GM23338 (cell line): Measurements from ENCODE around the gene IFIT5. TPM values are rescaled to one million over a fixed set of nuclear protein-coding genes. Genes with fewer than 3 reads are reported as not detected.

ENCODE experiments used
- ATAC-seq: fragments of 200-7000 bp; cut with Tn5 transposase; 3 replicates; pipeline ENCODE4 v1.9.1; 2020
- DNase-seq: peaks from one replicate; pipeline ENCODE4 v3.0.0-alpha.2; 2015; ENCODE audit warnings: low spot score
- H2AFZ ChIP-seq: fragments of 200-600 bp; sonication (generic); 2 replicates; pipeline ENCODE4 v1.8.0; 2016; ENCODE audit warnings: antibody characterized with exemption, mild to moderate bottlenecking, moderate library complexity
- H3F3A ChIP-seq: fragments of 200-600 bp; sonication (generic); replicated peaks from 2 replicates; pipeline ENCODE4 v1.8.0; 2017; ENCODE audit warnings: antibody characterized with exemption, mixed run types, low read depth
- H3K27ac ChIP-seq: fragments of 200-600 bp; sonication (generic); 2 replicates; pipeline ENCODE4 v1.6.1; 2016; ENCODE audit warnings: low read depth
- H3K27me3 ChIP-seq: fragments of 200-600 bp; sonication (generic); 2 replicates; pipeline ENCODE4 v1.8.0; 2016; ENCODE audit warnings: mild to moderate bottlenecking, mixed run types, moderate library complexity; ENCODE audit not compliant: insufficient read depth
- H3K36me3 ChIP-seq: fragments of 200-600 bp; sonication (generic); 2 replicates; pipeline ENCODE4 v1.8.0; 2016; ENCODE audit warnings: mild to moderate bottlenecking; ENCODE audit not compliant: insufficient read depth
- H3K4me1 ChIP-seq: fragments of 200-600 bp; sonication (generic); 2 replicates; pipeline ENCODE4 v1.8.0; 2016; ENCODE audit warnings: mild to moderate bottlenecking, moderate library complexity; ENCODE audit not compliant: insufficient read depth
- H3K4me2 ChIP-seq: fragments of 200-600 bp; sonication (generic); 2 replicates; pipeline ENCODE4 v1.7.1; 2017; ENCODE audit warnings: mixed run types
- H3K4me3 ChIP-seq: fragments of 200-600 bp; sonication (generic); 2 replicates; pipeline ENCODE4 v1.6.1; 2016; ENCODE audit warnings: mixed run types
- H3K79me2 ChIP-seq: fragments of 200-600 bp; sonication (generic); replicated peaks from 2 replicates; pipeline ENCODE4 v1.8.0; 2017; ENCODE audit warnings: mild to moderate bottlenecking; ENCODE audit not compliant: insufficient read depth
- H3K9me2 ChIP-seq: fragments of 200-600 bp; sonication (generic); 2 replicates; pipeline ENCODE4 v1.8.0; 2017; ENCODE audit not compliant: insufficient read depth
- H4K20me1 ChIP-seq: fragments of 200-600 bp; sonication (generic); replicated peaks from 2 replicates; pipeline ENCODE4 v1.8.0; 2017; ENCODE audit warnings: mild to moderate bottlenecking; ENCODE audit not compliant: insufficient read depth
- H3K27ac Mint-ChIP-seq: 2 replicates; pipeline ENCODE4 v1.8.0; 2020; ENCODE audit warnings: inconsistent platforms, mild to moderate bottlenecking, moderate library complexity, mixed read lengths
- H3K27me3 Mint-ChIP-seq: 3 replicates; pipeline ENCODE4 v1.8.0; 2022; ENCODE audit warnings: low read depth, mild to moderate bottlenecking, moderate library complexity, mixed read lengths, inconsistent platforms; ENCODE audit not compliant: insufficient read depth, poor library complexity
- H3K36me3 Mint-ChIP-seq: 3 replicates; pipeline ENCODE4 v1.8.0; 2021; ENCODE audit warnings: low read depth, mild to moderate bottlenecking, inconsistent platforms, moderate library complexity, mixed read lengths
- H3K4me1 Mint-ChIP-seq: 3 replicates; pipeline ENCODE4 v1.8.0; 2020; ENCODE audit warnings: mild to moderate bottlenecking, inconsistent platforms, mixed read lengths
- H3K4me3 Mint-ChIP-seq: 3 replicates; pipeline ENCODE4 v1.8.0; 2021; ENCODE audit warnings: moderate library complexity, mild to moderate bottlenecking, inconsistent platforms, mixed read lengths
- H3K9me3 Mint-ChIP-seq: 3 replicates; pipeline ENCODE4 v1.8.0; 2020; ENCODE audit warnings: moderate library complexity, mild to moderate bottlenecking, inconsistent platforms, mixed read lengths
- CREB1 ChIP-seq: fragments of 250-450 bp; sonication (Bioruptor Pico); IDR thresholded peaks from 2 replicates; pipeline ENCODE4 v1.5.0; 2020; ENCODE audit warnings: low read depth, mild to moderate bottlenecking, moderate library complexity
- EZH2phosphoT487 ChIP-seq: fragments of 200-600 bp; sonication (generic); IDR thresholded peaks from one replicate; pipeline ENCODE4 v1.8.1; 2018; ENCODE audit warnings: antibody characterized with exemption; ENCODE audit not compliant: unreplicated experiment
- NANOG ChIP-seq: IDR thresholded peaks from 2 replicates; pipeline ENCODE4 v1.6.1; 2016; ENCODE audit warnings: antibody characterized with exemption, borderline replicate concordance
- STAT1 ChIP-seq: IDR thresholded peaks from one replicate; pipeline ENCODE4 v1.6.1; 2016; ENCODE audit warnings: antibody characterized with exemption; ENCODE audit not compliant: unreplicated experiment
- ZNF114 ChIP-seq: fragments of 250-450 bp; sonication (Bioruptor Pico); IDR thresholded peaks from 2 replicates; pipeline ENCODE4 v1.5.0; 2020; ENCODE audit warnings: mild to moderate bottlenecking, moderate library complexity
- ZNF331 ChIP-seq: fragments of 250-450 bp; sonication (Bioruptor Pico); IDR thresholded peaks from 2 replicates; pipeline ENCODE4 v1.5.0; 2020; ENCODE audit warnings: low read depth, mild to moderate bottlenecking, moderate library complexity
- polyA plus RNA-seq: library from polyadenylated mRNA; unstranded; fragments of >200 nt; fragmentation: Nextera tagmentation; extraction: Ambion mirVana; gene quantifications from 2 replicates; pipeline ENCODE4 v1.2.1, GENCODE V29; 2016
- total RNA-seq: library from RNA; depleted of rRNA; stranded (reverse); fragments of >200 nt; shearing (Covaris generic); gene quantifications from 2 replicates; pipeline ENCODE4 v1.2.3, GENCODE V29; 2014
- TF ChIP-seq, protein P1 (sequence below): IDR thresholded peaks from 2 replicates; pipeline ENCODE4 v1.6.1; 2016; ENCODE audit warnings: antibody characterized with exemption
- TF ChIP-seq, protein P2 (sequence below), 2 experiments: fragments of 200-600 bp in 1 of 2; sonication (generic) in 1 of 2; conservative IDR thresholded peaks; 2 replicates each; pipeline versions ENCODE4 v1.5.1 to v1.6.1; 2016 to 2017; ENCODE audit warnings: antibody characterized with exemption in 2 of 2, low read depth in 2 of 2, mild to moderate bottlenecking in 2 of 2, moderate library complexity in 1 of 2
- TF ChIP-seq, protein P3 (sequence below): IDR thresholded peaks from one replicate; pipeline ENCODE4 v1.6.1; 2018; ENCODE audit warnings: antibody characterized with exemption; ENCODE audit not compliant: unreplicated experiment

The IFIT5 gene
- total and polyA plus RNA-seq, 2 experiments from 2014 or later, result 2.7 to 3.2 TPM

DNA sequence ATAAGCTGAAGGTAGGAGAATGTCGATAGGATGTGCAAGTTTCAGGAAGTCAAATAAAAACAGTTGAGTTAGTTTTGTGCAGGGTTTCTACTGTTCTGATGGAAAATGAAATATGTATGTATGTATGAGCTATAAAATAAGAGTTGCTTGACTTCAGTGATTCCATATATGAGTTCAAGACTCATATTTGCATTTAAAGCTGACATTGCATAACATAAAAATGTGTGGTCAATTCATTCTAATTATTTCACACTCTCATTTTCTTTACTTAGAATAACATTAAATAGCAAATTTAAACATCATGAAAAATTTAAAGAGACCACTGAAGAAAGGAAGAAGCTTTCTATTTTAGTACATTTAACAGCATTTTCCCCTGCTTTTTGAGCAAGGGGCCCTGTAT is 37.8 kb downstream of the IFIT5 start:
- Histone ChIP-seq H3K27ac (no peak overlapping the region), H3K4me1 (no peaks in the 10 kb centered on the region), H3K36me3 (no peaks in the 10 kb centered on the region), H2AFZ (no peak overlapping the region), H3K27me3 (no peaks in the 10 kb centered on the region), H3K9me2 (no peaks in the 10 kb centered on the region), H3K79me2 (no peaks in the 10 kb centered on the region), H3K4me2 (no peak overlapping the region), H3F3A (no peaks in the 10 kb centered on the region), H3K4me3 (no peak overlapping the region), H4K20me1 (no peaks in the 10 kb centered on the region)
- Mint-ChIP-seq H3K27me3 (peaks cover 3% of the 10 kb centered on the region), H3K4me1 (peaks cover 5% of the 10 kb centered on the region; the same call in 1 of the 3 replicates), H3K27ac (no peak overlapping the region), H3K9me3 (peaks cover under 1% of the 10 kb centered on the region; the same call in 2 of the 3 replicates), H3K4me3 (no peak overlapping the region), H3K36me3 (no peaks in the 10 kb centered on the region)
- ATAC-seq (no peak), DNase-seq (no peak)
- no peak for TF ChIP-seq ZNF114
- TF ChIP-seq, protein P1, sequence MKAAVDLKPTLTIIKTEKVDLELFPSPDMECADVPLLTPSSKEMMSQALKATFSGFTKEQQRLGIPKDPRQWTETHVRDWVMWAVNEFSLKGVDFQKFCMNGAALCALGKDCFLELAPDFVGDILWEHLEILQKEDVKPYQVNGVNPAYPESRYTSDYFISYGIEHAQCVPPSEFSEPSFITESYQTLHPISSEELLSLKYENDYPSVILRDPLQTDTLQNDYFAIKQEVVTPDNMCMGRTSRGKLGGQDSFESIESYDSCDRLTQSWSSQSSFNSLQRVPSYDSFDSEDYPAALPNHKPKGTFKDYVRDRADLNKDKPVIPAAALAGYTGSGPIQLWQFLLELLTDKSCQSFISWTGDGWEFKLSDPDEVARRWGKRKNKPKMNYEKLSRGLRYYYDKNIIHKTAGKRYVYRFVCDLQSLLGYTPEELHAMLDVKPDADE, result no peak

DNA sequence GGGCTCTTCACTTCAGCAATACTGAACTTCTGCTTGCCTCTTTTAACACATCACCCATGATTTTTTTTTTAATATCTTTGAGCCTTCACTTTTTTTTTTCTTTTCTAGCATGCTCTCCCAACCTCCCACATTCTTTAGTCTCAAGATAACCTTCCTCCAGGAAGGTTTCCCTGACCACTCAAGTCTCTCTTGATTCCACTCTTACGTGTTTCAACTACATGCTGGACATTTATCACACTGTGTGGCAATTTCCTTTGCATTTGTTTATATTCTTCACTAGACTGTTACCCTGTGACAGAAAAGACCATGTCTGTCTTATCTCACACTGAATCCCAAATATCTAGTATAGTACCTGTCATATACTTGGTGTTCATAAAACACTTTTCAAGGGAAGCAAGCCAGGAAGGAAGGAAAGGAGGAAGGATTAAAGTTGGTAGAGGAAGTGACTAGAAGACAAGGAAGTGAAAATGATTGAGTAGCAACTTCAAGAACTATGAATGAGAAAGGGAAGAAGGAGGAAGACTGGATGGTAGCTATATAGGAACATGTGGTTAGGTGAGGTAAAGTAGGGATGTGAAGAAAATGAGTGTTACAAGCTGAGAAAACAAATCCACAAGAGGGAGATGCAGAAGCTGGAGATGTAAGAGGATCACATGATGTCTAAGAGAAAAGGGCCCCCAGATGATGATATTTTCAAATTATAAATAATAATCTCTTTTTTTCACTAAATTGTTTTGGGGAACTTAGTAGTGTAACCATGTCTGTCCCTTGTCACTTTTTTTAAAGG is 40.4 kb downstream of the IFIT5 start:
- Mint-ChIP-seq H3K27me3 (peaks cover 3% of the 10 kb centered on the region), H3K4me3 (no peak overlapping the region)
- TF ChIP-seq, protein P2, sequence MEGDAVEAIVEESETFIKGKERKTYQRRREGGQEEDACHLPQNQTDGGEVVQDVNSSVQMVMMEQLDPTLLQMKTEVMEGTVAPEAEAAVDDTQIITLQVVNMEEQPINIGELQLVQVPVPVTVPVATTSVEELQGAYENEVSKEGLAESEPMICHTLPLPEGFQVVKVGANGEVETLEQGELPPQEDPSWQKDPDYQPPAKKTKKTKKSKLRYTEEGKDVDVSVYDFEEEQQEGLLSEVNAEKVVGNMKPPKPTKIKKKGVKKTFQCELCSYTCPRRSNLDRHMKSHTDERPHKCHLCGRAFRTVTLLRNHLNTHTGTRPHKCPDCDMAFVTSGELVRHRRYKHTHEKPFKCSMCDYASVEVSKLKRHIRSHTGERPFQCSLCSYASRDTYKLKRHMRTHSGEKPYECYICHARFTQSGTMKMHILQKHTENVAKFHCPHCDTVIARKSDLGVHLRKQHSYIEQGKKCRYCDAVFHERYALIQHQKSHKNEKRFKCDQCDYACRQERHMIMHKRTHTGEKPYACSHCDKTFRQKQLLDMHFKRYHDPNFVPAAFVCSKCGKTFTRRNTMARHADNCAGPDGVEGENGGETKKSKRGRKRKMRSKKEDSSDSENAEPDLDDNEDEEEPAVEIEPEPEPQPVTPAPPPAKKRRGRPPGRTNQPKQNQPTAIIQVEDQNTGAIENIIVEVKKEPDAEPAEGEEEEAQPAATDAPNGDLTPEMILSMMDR (conservative IDR thresholded peaks at IDR 0.05; ENCODE audit: low read depth in 2 of 2), result no peak
- no peak for TF ChIP-seq CREB1 (CRISPR knock-in tag)
- TF ChIP-seq EZH2phosphoT487, result no peak
- no peak for TF ChIP-seq NANOG
- no peak for TF ChIP-seq ZNF331 (CRISPR knock-in tag)
- TF ChIP-seq STAT1, result no peak
- TF ChIP-seq, protein P3, sequence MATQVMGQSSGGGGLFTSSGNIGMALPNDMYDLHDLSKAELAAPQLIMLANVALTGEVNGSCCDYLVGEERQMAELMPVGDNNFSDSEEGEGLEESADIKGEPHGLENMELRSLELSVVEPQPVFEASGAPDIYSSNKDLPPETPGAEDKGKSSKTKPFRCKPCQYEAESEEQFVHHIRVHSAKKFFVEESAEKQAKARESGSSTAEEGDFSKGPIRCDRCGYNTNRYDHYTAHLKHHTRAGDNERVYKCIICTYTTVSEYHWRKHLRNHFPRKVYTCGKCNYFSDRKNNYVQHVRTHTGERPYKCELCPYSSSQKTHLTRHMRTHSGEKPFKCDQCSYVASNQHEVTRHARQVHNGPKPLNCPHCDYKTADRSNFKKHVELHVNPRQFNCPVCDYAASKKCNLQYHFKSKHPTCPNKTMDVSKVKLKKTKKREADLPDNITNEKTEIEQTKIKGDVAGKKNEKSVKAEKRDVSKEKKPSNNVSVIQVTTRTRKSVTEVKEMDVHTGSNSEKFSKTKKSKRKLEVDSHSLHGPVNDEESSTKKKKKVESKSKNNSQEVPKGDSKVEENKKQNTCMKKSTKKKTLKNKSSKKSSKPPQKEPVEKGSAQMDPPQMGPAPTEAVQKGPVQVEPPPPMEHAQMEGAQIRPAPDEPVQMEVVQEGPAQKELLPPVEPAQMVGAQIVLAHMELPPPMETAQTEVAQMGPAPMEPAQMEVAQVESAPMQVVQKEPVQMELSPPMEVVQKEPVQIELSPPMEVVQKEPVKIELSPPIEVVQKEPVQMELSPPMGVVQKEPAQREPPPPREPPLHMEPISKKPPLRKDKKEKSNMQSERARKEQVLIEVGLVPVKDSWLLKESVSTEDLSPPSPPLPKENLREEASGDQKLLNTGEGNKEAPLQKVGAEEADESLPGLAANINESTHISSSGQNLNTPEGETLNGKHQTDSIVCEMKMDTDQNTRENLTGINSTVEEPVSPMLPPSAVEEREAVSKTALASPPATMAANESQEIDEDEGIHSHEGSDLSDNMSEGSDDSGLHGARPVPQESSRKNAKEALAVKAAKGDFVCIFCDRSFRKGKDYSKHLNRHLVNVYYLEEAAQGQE, result no peak

More for the DNA sequence above, 40.4 kb downstream of the IFIT5 start:
- no peaks in the 10 kb centered on the region for H3K36me3 Mint-ChIP-seq
- Histone ChIP-seq H3K4me1 (no peaks in the 10 kb centered on the region), H3F3A (no peaks in the 10 kb centered on the region), H3K4me3 (no peak overlapping the region), H3K79me2 (no peaks in the 10 kb centered on the region), H3K9me2 (no peaks in the 10 kb centered on the region), H3K27me3 (no peaks in the 10 kb centered on the region), H3K36me3 (no peaks in the 10 kb centered on the region), H4K20me1 (no peaks in the 10 kb centered on the region), H2AFZ (no peak overlapping the region), H3K4me2 (no peak overlapping the region), H3K27ac (no peak overlapping the region)
- ATAC-seq, result no peak
- H3K27ac Mint-ChIP-seq, result no peak overlapping the region
- H3K9me3 Mint-ChIP-seq, result no peaks in the 10 kb centered on the region; the same call in 2 of the 3 replicates
- H3K4me1 Mint-ChIP-seq, result peaks cover 5% of the 10 kb centered on the region; the same call in 1 of the 3 replicates
- no peak for DNase-seq
